Ovary (tissue), 9 donors: ENCODE results near the gene AGFG2. TPM values are rescaled to one million over a fixed set of nuclear protein-coding genes. Genes with fewer than 3 reads are reported as not detected.
"Not testable (repeated sequence)": the region's sequence is repeated elsewhere in the genome, so short reads cannot be mapped to it uniquely, and the experiment has no call there.

Source experiments
- DNase-seq, 5 donors: peaks; one replicate each; pipeline ENCODE4 v3.0.0-alpha.2; 2019 to 2020
- H3K27ac ChIP-seq, 2 donors: fragments of 200-600 bp; one replicate each; pipeline versions ENCODE4 v1.5.1 to v1.8.0; 2019 to 2022
- H3K27me3 ChIP-seq: fragments of 200-600 bp; one replicate; pipeline ENCODE4 v1.8.0; 2022
- H3K36me3 ChIP-seq: fragments of 200-600 bp; sonication (generic); one replicate; pipeline ENCODE4 v1.5.1; 2019
- H3K4me1 ChIP-seq: one replicate; pipeline ENCODE4 v1.8.1; 2013; ENCODE audit warnings: mild to moderate bottlenecking, moderate library complexity; ENCODE audit not compliant: insufficient read depth
- H3K4me3 ChIP-seq: fragments of 200-600 bp; sonication (generic); one replicate; pipeline ENCODE4 v1.5.1; 2017
- H3K9me3 ChIP-seq, 2 donors: fragments of 200-600 bp in 1 of 2; sonication (generic) in 1 of 2; one replicate each; pipeline versions ENCODE4 v1.5.1 to v1.8.1; 2013 to 2019; ENCODE audit warnings: mild to moderate bottlenecking in 1 of 2, moderate library complexity in 1 of 2
- CTCF ChIP-seq, 3 donors: fragments of 450-650 bp in 2 of 3; fragments of 200-600 bp in 1 of 3; IDR thresholded peaks; one replicate each; pipeline versions ENCODE4 v1.5.1 to v1.8.0; 2016 to 2022; ENCODE audit warnings: antibody characterized with exemption in 3 of 3, mild to moderate bottlenecking in 1 of 3
- EP300 ChIP-seq: sonication (generic); formaldehyde crosslinking; IDR thresholded peaks from one replicate; pipeline ENCODE4 v1.6.1; 2017; ENCODE audit warnings: antibody characterized with exemption
- POLR2A ChIP-seq: fragments of 450-650 bp; IDR thresholded peaks from one replicate; pipeline ENCODE4 v1.6.1; 2017; ENCODE audit warnings: antibody characterized with exemption, mild to moderate bottlenecking, moderate library complexity
- WGBS, 3 donors: extraction: QIAGEN DNeasy Blood & Tissue Kit in 1 of 3; methylation state at CpG; one replicate each; pipeline versions ENCODE4 v1.1.5 to v1.1.7; 2013 to 2017; 5-methylcytosine and 5-hydroxymethylcytosine counted together
- intact Hi-C, 4 donors: fragments of 100-400 bp; cut with DNase I; formaldehyde crosslinking; loops; one replicate each; pipeline versions ENCODE4 v1.11.0 to v1.15.1; 2022 to 2023
- polyA plus RNA-seq, 2 donors: library from polyadenylated mRNA; stranded (reverse); fragments of 200-250 nt in 1 of 2; fragments of 350-450 nt in 1 of 2; fragmentation: Illumina TruSeq in 1 of 2; extraction: RNeasy Lipid Tissue Mini Kit (QIAGEN cat#74804) in 1 of 2; gene quantifications; one replicate each; pipeline ENCODE4 v1.2.3, GENCODE V29; 2013 to 2014
- total RNA-seq, 7 donors: library from RNA; depleted of rRNA in 2 of 7; stranded (reverse); fragments of >200 nt in 2 of 7; fragmentation: NEBNext Ultra II Directional in 3 of 7; extraction: Animal tissue kit (Norgen Biotek cat#: 25700) in 3 of 7; gene quantifications; one replicate each; pipeline versions ENCODE4 v1.1.0 to v1.2.4, GENCODE V29; 2016 to 2023
- donor health status: DM: no; HTN: no; CAD: no; lungs with moderate emphysema.
- donor health status: DM: no; HTN: no; CAD: no.
- donor health status: Bipolar disorder and iron deficiency.
- donor health status: DM: yes; HTN: yes; CAD: no.
- donor health status: DM: no; HTN: no; CAD: no.
- donor health status: DM: yes; HTN: yes; CAD: no.

AGFG2 gene
- total and polyA plus RNA-seq, 9 donors: 10.0 to 115 (median 55.9) TPM

- no peak overlapping the region for H3K27ac ChIP-seq
- intact Hi-C loops: no loop called here
- H3K36me3 ChIP-seq: no peaks in the 10 kb centered on the region
- no peaks in the 10 kb centered on the region for H3K27me3 ChIP-seq
- TF ChIP-seq POLR2A (no peak), EP300 (no peak)
- no peaks in the 10 kb centered on the region for H3K9me3 ChIP-seq
- peaks cover 19% of the 10 kb centered on the region for H3K4me1 ChIP-seq
- no peak for DNase-seq
- WGBS, 3 donors: 36 to 38% (median 38%) methylated on average over 6 of the region's 6 CpGs
- peak overlapping the region; percentile 88 for H3K4me3 ChIP-seq
These were observed 1.2 kb downstream of the AGFG2 start for GRCh38 chr7:100540073-100540723.

- H3K4me3 ChIP-seq, intact Hi-C loops, H3K9me3 ChIP-seq, DNase-seq, H3K36me3 ChIP-seq, H3K27me3 ChIP-seq, H3K27ac ChIP-seq: not testable (repeated sequence)
- WGBS, 3 donors: 85 to 88% (median 87%) methylated on average over 7 of the region's 7 CpGs
- peaks cover 25% of the 10 kb centered on the region for H3K4me1 ChIP-seq
These were observed 2.3 kb downstream of the AGFG2 start for GRCh38 chr7:100541309-100541708.

GRCh38 chr7:100543586-100543985 lies 4.6 kb downstream of the AGFG2 start:
- Histone ChIP-seq H3K27ac (peak overlapping the region in 1 of 2 donors; percentile 86), H3K36me3 (no peaks in the 10 kb centered on the region), H3K4me3 (no peak overlapping the region), H3K4me1 (peaks cover 47% of the 10 kb centered on the region), H3K27me3 (no peaks in the 10 kb centered on the region), H3K9me3 (no peaks in the 10 kb centered on the region)
- WGBS, 3 donors: 56 to 73% (median 61%) methylated on average over 1 of the region's 1 CpG
- DNase-seq: no peak
- TF ChIP-seq POLR2A: no peak
- no peak for TF ChIP-seq EP300
- no peak for TF ChIP-seq CTCF (IDR thresholded peaks at IDR 0.05)
- intact Hi-C loops: no loop called here

DNA sequence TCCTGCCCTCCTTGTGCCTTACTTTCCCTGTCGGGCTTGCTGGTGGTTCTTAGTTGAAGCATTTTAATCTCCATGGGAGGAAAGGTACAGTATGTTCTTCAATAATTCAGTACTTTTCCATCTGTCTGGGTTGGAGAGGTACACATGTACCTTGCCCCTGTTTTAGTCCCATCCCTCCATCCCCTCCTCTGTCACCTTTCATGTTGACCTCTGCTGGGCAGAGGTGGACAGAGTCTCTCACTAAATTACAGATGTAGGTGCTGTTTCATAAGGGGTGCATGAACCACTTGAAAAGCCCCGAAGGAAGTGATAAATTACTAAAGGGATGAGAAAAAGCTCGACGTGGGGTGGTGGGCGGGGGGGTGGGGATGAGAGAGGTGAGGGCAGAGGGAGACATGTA lies 5.4 kb downstream of the AGFG2 start:
- intact Hi-C loops: no loop called here
- 29 to 34% (median 32%) methylated on average over 5 of the region's 5 CpGs for WGBS, 3 donors
- DNase-seq: no peak
- Histone ChIP-seq H3K27ac (peak overlapping the region; percentile 82 to 86), H3K36me3 (no peaks in the 10 kb centered on the region), H3K27me3 (no peaks in the 10 kb centered on the region), H3K4me3 (no peak overlapping the region), H3K4me1 (peaks cover 52% of the 10 kb centered on the region), H3K9me3 (no peaks in the 10 kb centered on the region)
- TF ChIP-seq POLR2A (no peak), EP300 (no peak), CTCF (IDR thresholded peaks at IDR 0.05) (no peak)

DNA sequence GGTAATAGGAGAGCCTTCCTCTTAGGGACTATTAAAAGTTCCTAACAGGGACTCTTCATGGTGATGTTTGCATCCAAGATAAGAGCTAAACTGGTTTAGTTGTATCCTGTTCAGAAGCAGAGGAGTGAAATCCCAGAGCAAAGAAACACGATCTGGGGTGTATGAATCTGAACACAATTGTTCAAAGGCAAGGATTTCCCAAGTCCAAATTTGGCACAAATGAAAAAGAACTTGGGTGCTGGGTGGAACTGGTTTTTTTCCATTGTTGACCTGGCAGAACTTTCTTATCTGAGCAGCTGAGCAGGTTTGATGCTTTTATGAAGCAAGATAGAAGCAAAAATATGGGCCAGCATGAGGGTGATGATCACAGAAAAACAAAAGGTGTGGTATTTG lies 6.0 kb downstream of the AGFG2 start:
- WGBS, 3 donors: 5 to 15% (median 5%) methylated on average over 1 of the region's 1 CpG
- no peak for DNase-seq

More for the DNA sequence above, 6.0 kb downstream of the AGFG2 start:
- no peak for TF ChIP-seq EP300
- TF ChIP-seq POLR2A: no peak
- TF ChIP-seq CTCF (IDR thresholded peaks at IDR 0.05): no peak
- Histone ChIP-seq H3K36me3 (no peaks in the 10 kb centered on the region), H3K4me1 (peaks cover 52% of the 10 kb centered on the region), H3K9me3 (no peaks in the 10 kb centered on the region), H3K27me3 (no peaks in the 10 kb centered on the region), H3K4me3 (no peak overlapping the region), H3K27ac (peak overlapping the region; percentile 82 to 86)
- intact Hi-C loops: loop anchor here in 1 of 4 donors (5.0 kb wide), 1 partner anchor 63 kb away; the partner anchor contains the start of gene NYAP1
